ENCODE data around the gene PRKACG. TPM values are rescaled to one million over a fixed set of nuclear protein-coding genes. Genes with fewer than 3 reads are reported as not detected.

PRKACG gene
- total and polyA plus RNA-seq, 2 experiments from 2014 or later, result not detected

DNA sequence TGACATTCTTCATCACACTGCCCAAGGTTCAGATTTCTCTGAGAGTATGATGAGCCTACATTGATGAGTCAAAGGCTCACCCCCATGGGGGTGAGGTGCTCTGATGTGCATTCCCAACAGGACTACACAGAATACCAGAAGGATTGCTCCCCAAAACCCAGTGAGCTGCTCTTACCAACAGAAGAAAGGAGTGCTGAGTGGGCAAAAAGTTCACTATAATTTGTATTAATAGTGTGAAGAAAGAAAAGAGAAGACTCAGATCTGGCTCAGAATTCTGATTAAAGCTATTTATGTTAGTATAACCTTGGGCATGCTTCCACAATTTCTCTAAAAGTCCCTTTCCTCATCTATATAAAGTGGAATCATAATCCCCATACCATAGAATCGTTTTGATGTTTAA, 46.1 kb downstream of the PRKACG start:
- peaks cover 5% of the 10 kb centered on the region; the same call in 1 of the 3 replicates for H3K4me1 Mint-ChIP-seq
- Histone ChIP-seq H4K20me1 (replicated peaks; ENCODE audit: insufficient read depth) (no peaks in the 10 kb centered on the region), H3K79me2 (replicated peaks; ENCODE audit: insufficient read depth) (no peaks in the 10 kb centered on the region), H3K4me3 (no peak overlapping the region), H3F3A (replicated peaks; ENCODE audit: low read depth) (no peaks in the 10 kb centered on the region), H3K9me2 (ENCODE audit: insufficient read depth) (no peaks in the 10 kb centered on the region), H3K27ac (ENCODE audit: low read depth) (no peak overlapping the region), H3K27me3 (ENCODE audit: insufficient read depth) (no peaks in the 10 kb centered on the region), H3K4me2 (no peak overlapping the region), H2AFZ (no peak overlapping the region), H3K4me1 (ENCODE audit: insufficient read depth) (peaks cover 3% of the 10 kb centered on the region; the same call in 1 of the 2 replicates), H3K36me3 (ENCODE audit: insufficient read depth) (no peaks in the 10 kb centered on the region)
- no peak overlapping the region for H3K27ac Mint-ChIP-seq
- no peaks in the 10 kb centered on the region for H3K9me3 Mint-ChIP-seq
- H3K27me3 Mint-ChIP-seq (ENCODE audit: insufficient read depth, low read depth, poor library complexity), result peaks cover under 1% of the 10 kb centered on the region
- no peak overlapping the region for H3K4me3 Mint-ChIP-seq
- H3K36me3 Mint-ChIP-seq (ENCODE audit: low read depth), result no peaks in the 10 kb centered on the region
- no peak for ATAC-seq
- TF ChIP-seq ZNF331 (CRISPR knock-in tag; IDR thresholded peaks at IDR 0.05; ENCODE audit: low read depth) (no peak), JUNB (IDR thresholded peaks at IDR 0.05; ENCODE audit: unreplicated experiment) (no peak), EZH2phosphoT487 (IDR thresholded peaks at IDR 0.05; ENCODE audit: unreplicated experiment) (no peak), CREB1 (CRISPR knock-in tag; IDR thresholded peaks at IDR 0.05; ENCODE audit: low read depth) (no peak), ZNF114 (CRISPR knock-in tag; IDR thresholded peaks at IDR 0.05) (no peak), EZH2 (IDR thresholded peaks at IDR 0.05; ENCODE audit: low read depth, unreplicated experiment) (no peak), NANOG (IDR thresholded peaks at IDR 0.05; ENCODE audit: borderline replicate concordance) (no peak), STAT1 (IDR thresholded peaks at IDR 0.05; ENCODE audit: unreplicated experiment) (no peak), POLR2AphosphoS5 (IDR thresholded peaks at IDR 0.05; ENCODE audit: low read depth) (no peak)
- TF ChIP-seq, protein P1, sequence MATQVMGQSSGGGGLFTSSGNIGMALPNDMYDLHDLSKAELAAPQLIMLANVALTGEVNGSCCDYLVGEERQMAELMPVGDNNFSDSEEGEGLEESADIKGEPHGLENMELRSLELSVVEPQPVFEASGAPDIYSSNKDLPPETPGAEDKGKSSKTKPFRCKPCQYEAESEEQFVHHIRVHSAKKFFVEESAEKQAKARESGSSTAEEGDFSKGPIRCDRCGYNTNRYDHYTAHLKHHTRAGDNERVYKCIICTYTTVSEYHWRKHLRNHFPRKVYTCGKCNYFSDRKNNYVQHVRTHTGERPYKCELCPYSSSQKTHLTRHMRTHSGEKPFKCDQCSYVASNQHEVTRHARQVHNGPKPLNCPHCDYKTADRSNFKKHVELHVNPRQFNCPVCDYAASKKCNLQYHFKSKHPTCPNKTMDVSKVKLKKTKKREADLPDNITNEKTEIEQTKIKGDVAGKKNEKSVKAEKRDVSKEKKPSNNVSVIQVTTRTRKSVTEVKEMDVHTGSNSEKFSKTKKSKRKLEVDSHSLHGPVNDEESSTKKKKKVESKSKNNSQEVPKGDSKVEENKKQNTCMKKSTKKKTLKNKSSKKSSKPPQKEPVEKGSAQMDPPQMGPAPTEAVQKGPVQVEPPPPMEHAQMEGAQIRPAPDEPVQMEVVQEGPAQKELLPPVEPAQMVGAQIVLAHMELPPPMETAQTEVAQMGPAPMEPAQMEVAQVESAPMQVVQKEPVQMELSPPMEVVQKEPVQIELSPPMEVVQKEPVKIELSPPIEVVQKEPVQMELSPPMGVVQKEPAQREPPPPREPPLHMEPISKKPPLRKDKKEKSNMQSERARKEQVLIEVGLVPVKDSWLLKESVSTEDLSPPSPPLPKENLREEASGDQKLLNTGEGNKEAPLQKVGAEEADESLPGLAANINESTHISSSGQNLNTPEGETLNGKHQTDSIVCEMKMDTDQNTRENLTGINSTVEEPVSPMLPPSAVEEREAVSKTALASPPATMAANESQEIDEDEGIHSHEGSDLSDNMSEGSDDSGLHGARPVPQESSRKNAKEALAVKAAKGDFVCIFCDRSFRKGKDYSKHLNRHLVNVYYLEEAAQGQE (IDR thresholded peaks at IDR 0.05; ENCODE audit: unreplicated experiment), result no peak
- TF ChIP-seq, protein P2, sequence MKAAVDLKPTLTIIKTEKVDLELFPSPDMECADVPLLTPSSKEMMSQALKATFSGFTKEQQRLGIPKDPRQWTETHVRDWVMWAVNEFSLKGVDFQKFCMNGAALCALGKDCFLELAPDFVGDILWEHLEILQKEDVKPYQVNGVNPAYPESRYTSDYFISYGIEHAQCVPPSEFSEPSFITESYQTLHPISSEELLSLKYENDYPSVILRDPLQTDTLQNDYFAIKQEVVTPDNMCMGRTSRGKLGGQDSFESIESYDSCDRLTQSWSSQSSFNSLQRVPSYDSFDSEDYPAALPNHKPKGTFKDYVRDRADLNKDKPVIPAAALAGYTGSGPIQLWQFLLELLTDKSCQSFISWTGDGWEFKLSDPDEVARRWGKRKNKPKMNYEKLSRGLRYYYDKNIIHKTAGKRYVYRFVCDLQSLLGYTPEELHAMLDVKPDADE (IDR thresholded peaks at IDR 0.05), result no peak
- TF ChIP-seq, protein P3, sequence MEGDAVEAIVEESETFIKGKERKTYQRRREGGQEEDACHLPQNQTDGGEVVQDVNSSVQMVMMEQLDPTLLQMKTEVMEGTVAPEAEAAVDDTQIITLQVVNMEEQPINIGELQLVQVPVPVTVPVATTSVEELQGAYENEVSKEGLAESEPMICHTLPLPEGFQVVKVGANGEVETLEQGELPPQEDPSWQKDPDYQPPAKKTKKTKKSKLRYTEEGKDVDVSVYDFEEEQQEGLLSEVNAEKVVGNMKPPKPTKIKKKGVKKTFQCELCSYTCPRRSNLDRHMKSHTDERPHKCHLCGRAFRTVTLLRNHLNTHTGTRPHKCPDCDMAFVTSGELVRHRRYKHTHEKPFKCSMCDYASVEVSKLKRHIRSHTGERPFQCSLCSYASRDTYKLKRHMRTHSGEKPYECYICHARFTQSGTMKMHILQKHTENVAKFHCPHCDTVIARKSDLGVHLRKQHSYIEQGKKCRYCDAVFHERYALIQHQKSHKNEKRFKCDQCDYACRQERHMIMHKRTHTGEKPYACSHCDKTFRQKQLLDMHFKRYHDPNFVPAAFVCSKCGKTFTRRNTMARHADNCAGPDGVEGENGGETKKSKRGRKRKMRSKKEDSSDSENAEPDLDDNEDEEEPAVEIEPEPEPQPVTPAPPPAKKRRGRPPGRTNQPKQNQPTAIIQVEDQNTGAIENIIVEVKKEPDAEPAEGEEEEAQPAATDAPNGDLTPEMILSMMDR (conservative IDR thresholded peaks at IDR 0.05; ENCODE audit: low read depth in 2 of 2), result no peak
- TF ChIP-seq, protein P4, sequence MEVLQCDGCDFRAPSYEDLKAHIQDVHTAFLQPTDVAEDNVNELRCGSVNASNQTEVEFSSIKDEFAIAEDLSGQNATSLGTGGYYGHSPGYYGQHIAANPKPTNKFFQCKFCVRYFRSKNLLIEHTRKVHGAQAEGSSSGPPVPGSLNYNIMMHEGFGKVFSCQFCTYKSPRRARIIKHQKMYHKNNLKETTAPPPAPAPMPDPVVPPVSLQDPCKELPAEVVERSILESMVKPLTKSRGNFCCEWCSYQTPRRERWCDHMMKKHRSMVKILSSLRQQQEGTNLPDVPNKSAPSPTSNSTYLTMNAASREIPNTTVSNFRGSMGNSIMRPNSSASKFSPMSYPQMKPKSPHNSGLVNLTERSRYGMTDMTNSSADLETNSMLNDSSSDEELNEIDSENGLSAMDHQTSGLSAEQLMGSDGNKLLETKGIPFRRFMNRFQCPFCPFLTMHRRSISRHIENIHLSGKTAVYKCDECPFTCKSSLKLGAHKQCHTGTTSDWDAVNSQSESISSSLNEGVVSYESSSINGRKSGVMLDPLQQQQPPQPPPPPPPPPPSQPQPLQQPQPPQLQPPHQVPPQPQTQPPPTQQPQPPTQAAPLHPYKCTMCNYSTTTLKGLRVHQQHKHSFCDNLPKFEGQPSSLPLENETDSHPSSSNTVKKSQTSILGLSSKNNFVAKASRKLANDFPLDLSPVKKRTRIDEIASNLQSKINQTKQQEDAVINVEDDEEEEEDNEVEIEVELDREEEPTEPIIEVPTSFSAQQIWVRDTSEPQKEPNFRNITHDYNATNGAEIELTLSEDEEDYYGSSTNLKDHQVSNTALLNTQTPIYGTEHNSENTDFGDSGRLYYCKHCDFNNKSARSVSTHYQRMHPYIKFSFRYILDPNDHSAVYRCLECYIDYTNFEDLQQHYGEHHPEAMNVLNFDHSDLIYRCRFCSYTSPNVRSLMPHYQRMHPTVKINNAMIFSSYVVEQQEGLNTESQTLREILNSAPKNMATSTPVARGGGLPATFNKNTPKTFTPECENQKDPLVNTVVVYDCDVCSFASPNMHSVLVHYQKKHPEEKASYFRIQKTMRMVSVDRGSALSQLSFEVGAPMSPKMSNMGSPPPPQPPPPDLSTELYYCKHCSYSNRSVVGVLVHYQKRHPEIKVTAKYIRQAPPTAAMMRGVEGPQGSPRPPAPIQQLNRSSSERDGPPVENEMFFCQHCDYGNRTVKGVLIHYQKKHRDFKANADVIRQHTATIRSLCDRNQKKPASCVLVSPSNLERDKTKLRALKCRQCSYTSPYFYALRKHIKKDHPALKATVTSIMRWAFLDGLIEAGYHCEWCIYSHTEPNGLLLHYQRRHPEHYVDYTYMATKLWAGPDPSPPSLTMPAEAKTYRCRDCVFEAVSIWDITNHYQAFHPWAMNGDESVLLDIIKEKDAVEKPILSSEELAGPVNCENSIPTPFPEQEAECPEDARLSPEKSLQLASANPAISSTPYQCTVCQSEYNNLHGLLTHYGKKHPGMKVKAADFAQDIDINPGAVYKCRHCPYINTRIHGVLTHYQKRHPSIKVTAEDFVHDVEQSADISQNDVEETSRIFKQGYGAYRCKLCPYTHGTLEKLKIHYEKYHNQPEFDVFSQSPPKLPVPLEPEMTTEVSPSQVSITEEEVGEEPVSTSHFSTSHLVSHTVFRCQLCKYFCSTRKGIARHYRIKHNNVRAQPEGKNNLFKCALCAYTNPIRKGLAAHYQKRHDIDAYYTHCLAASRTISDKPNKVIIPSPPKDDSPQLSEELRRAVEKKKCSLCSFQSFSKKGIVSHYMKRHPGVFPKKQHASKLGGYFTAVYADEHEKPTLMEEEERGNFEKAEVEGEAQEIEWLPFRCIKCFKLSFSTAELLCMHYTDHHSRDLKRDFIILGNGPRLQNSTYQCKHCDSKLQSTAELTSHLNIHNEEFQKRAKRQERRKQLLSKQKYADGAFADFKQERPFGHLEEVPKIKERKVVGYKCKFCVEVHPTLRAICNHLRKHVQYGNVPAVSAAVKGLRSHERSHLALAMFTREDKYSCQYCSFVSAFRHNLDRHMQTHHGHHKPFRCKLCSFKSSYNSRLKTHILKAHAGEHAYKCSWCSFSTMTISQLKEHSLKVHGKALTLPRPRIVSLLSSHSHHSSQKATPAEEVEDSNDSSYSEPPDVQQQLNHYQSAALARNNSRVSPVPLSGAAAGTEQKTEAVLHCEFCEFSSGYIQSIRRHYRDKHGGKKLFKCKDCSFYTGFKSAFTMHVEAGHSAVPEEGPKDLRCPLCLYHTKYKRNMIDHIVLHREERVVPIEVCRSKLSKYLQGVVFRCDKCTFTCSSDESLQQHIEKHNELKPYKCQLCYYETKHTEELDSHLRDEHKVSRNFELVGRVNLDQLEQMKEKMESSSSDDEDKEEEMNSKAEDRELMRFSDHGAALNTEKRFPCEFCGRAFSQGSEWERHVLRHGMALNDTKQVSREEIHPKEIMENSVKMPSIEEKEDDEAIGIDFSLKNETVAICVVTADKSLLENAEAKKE (CRISPR knock-in tag; IDR thresholded peaks at IDR 0.05), result no peak
- DNase-seq (ENCODE audit: low spot score), result no peak
